HG03460 (cell line): ENCODE results near the gene EML6.
A peak's percentile ranks its signal among the peaks of the same experiment; 100 is the strongest.

ENCODE experiments used
- ATAC-seq: cut with Tn5 transposase; IDR thresholded peaks from one replicate; pipeline ENCODE4 v1.9.1; 2021; ENCODE audit not compliant: unreplicated experiment

The EML6 gene

DNA sequence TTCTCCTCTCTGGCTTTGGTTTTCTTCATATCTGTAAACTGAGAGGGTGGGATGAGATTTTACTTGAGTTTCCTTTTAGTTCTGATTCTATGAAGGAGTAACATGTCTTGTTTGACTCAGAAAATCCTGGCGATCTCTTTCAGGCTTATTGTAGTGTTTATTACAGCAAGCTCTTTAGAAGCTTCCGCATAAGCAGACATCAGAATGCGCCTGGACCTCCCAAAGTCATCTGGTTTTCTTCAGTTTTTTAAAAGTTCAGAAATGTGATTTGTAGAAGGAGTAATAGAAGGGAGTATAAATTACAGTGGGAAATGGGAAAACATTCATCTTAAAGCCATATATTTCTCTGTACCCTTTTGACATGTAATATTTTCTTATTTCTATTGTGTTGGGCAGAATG is 68.4 kb downstream of the EML6 start:
- ATAC-seq = no peak

DNA sequence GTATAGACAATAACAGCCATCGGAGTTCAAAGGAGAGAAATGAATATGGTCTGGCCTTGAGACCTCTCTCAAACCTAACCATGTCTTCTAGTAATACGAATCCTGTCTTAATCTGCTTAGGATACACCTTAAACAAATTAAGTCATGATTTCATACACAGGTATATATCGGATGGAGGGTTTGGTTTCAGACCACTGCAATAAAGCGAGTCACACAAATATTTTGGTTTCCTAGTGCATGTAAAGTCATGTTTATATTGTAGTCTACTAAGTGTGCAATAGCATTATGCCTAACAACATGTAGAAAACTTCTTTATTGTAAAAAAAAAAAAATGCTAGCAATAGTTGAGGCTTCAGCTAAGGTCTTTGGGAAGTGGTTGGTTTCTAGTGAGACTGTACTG is 73.8 kb downstream of the EML6 start:
- ATAC-seq = no peak

DNA sequence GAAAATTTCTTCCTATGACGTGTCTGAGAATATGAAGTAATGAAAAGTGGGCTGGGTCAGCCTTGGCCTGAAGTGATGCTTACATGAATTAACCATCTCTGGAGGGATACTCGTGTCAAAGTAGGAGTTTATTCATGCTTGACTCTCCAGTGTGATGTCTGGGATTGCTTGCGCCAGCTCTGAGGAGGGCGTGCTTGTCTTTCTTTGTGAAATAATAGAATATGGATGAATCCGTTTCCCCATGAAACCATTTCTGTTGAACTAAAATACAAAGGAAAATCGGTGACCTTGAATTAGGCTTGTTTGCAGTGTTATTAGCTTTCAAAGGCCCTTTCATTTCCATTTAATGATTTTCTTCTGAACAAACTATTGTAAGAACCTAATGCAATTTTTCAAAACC is 77.9 kb downstream of the EML6 start:
- no peak for ATAC-seq

DNA sequence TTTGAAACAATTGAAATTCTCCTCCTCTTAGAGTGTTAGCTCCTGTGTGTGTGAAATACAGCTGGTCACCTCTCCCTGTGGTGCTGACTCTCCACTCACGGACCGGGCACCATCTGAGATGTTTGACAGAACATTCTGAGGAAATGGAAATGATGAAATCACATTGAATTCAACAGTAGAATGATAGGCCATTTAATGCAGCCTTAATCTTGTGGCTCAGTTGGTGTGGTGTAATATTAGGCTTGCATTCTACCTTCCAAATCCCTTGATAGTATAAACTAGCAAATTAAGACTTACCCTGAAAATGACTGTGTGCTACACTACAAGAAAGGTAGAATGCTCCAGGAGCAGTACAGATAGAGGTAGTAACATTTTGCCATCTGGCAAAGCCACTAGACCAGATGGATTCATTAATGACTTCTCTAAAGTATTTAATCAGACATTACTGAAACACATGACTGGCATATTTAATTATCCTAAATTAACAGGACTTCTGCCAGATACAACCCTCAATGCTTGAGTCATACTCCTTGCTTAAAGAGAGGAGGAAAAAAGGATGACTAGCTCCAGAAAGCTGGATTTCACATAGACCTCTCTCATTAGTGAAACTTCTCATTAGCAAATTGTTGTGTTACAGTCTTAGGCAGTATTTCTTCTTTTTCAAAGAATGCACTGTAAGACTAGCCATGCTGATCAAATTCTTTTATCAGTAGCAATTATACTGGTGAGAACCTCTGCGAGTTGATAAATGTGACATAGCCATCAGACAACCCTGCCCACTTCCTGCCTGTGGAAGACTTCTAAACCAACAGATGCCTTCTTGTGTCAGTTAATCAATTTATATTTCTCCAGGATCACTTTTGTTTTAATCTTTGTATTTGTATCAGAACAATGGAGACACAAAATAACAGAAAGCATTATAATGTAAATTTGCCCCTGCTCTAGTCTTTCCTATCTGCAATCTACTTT is 80.6 kb downstream of the EML6 start:
- no peak for ATAC-seq

DNA sequence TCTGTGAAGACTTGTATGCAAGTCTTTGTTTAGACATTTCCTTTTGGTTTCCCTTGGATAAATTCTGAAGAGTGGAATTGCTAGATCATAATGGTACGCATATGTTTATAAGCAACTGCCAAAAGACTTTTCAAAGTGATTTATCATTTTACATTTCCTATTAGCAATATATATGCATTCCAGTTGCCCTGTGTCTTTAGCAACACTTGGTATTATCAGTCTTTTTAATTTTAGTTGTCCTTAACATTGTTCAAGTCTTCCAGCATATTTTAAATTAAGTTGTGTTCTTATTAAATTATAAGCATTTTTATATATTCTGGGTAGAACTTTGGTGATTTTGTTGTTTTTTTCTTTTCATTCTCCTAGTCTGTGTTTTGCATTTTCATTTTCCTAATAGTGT is 81.8 kb downstream of the EML6 start:
- ATAC-seq = no peak

DNA sequence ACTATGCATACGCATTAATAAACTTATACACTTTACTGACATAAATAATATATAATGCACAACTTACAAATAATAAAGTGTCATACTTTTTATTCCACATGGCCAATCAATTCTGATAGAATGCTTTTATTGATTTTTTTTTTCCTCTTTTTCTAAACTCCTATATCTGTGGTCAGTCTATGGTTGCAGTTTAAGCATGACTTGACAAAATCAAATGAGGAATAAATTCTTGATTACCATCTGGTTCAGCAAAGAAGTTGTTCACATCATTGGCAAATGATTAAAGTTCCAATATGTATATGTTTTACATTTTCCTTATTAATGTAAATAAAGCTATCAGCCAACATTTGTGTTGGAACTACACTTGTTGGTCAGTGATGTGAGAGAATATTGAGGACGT is 83.5 kb downstream of the EML6 start:
- ATAC-seq = no peak

DNA sequence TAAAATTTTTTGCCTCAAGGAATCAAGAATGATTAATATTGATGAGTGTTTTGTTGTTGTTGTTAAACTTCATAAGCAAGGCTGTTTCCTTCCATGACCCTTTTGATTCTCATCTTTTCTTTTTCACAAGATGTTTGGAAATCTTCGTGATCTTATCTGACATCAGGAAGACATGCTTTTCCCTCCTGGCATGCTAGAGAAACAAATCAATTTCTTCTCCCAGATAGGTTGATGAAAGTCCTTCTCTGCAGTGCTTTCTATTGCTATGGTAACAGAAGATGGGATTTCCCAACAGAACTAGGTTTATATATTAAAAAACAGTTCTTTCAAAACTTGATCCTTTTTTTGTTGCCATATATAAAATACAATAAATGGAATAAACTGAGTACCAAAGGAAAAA is 85.2 kb downstream of the EML6 start:
- ATAC-seq = no peak

DNA sequence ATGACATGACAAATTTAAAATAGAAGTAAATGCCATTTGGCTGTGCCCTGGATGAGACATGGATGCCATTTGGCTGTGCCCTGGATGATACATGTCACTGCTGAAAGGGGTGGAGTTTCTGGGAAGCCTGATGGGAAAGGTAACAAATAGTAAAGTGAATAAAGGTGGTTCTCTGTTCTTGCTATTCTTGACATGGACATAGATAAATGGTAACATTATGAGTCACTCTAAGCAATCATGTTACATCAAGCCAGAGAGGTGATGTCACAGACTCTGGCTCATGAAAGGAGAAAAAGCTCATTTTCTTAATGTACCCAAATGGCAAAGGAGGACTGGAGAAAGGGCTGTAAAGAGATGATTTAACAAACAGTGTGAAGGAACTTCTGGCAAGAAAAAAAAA is 86.4 kb downstream of the EML6 start:
- no peak for ATAC-seq

DNA sequence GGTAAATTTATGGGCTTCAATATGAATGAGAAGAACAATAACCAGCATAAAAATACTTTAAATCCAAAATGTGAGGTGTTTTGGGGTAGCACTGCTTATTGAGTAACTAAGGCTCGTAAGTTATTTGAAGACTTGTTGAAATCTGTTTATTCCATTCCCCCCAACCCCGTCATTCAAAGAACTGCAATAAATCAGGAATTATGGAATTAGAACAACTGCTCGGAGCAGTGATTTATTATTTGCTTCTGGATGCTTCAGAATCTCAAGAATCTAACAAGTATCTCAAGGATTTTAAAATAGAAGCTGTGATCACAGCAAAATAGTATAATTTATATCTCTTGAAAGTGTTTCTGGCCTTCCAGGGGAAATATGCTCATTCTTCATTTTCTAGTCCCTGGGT is 86.8 kb downstream of the EML6 start:
- no peak for ATAC-seq

DNA sequence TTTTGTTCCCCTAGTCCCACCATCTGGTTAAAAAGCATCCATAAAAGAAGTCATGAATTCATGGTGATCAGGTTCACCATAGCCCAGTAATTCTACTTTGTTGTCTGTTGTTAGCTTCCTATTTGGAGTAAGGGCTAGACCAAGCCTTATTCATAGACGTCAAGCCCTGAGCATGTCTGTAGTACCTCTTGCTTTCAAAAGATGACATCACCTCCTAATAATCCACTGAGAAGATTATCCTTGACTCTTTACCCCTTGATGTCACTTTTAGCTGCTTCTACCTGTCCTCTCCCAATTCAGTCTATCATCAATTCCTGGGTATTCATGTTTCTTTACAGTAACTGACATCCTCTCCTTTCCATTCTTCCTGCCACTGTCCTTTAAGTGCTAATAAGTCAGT is 90.1 kb downstream of the EML6 start:
- no peak for ATAC-seq

DNA sequence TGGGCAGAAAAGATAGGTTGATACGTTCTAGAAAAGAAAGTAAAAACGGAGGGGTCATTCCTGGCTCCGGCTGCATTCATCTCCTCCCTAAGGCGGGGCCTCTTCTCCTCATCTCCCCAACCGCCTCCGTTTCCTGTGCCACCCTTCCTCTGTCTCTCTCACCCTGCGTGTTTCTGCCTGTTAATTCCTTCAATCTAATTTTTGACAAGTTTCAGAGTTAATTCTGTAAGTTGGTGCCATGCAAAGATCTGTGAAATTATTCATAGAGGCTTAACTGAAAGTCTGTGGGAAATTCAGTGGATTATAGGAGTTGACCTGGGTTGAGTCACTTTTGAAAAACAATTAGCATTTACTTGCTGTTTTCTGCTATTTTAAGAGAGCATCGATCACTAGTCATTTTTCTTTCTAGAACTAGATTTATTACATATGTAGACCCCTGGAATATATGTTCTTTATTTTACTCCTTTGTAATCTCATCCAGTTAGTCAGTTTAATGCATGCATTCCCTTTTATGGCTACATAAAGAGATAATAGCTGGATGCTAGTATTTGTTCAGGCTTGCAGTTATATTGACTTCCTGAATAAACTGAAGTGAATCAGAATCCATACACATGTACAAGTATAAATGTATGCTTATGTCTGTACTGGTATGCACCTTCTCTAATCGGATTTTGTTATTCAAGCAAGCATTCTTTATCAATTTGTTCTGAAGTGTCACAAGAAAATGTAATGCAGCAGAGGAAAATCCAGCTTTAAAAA is 91.1 kb downstream of the EML6 start:
- no peak for ATAC-seq

DNA sequence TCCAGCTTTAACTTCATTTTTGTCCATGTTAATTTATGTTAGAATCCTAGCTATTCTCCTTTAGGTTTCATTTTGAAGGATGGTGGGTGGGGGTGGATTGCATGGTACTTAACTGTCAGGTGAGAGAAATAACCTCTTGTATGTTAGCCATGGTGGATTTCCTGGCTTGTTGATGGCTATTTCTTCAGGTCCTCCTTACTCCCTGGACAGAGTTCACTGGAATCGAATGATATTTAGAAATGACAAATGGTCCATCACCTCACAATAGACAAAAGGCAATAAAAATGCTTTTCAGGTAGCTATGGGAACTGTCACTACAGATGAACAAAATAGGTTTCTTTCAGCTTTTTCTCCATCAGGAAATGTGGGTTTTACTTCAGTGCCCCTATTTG is 91.7 kb downstream of the EML6 start:
- no peak for ATAC-seq

DNA sequence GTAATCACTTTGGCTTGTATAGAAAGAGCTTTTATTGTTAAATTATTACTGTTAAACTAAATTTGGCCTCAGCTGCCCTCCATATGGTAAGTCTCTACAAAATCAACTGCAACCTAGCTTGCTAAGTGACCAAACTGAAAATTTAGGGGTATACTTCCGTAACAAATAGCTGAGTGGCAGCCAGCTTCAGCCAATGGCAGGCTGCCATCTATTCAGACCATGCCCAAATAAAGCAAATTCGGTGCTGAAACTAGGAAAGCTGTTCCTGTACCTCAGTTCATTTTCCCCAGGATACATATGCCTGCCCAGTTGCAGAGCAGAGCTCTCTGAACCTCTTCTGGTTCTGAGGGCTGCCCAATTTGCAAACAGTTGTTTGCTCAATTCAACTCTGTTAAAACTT is 94.8 kb downstream of the EML6 start:
- ATAC-seq = no peak

DNA sequence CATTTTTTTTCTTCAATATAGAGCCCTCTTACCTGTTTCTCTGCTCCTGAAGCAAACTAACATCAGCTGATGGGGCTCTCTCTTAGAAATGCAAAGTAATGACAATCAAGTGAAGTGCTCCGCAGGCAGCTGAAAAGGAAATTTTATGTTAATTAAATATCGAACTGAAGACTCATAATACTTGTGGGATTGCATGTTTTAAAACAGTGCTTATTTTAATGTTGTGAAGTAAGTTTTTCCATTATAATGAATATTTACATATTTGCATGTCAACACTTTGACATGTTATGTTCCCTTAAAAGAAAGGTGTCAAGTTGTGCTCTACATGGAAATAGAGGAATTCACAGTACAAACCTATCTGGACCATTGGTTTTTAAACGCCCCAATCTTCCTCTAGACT is 97.1 kb downstream of the EML6 start:
- ATAC-seq = no peak

DNA sequence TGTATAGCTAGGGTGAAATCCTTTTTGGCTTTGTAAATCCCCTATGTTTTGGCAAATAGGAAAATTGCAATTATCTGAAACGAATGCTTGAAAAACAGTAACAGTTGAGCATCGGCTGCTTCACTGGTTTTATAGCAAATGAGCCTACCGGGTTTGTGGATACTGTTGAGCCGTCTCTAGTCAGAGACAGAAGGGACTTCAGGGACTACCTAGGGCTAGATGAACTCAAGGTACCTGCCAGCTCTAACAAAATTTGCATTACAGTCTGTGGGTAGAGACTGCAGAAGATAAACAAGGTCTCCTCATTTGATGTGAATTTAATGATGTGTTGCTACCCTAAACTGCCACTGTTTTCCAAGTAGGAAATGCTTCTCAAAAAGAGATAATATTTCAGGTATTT is 101.1 kb downstream of the EML6 start:
- no peak for ATAC-seq

DNA sequence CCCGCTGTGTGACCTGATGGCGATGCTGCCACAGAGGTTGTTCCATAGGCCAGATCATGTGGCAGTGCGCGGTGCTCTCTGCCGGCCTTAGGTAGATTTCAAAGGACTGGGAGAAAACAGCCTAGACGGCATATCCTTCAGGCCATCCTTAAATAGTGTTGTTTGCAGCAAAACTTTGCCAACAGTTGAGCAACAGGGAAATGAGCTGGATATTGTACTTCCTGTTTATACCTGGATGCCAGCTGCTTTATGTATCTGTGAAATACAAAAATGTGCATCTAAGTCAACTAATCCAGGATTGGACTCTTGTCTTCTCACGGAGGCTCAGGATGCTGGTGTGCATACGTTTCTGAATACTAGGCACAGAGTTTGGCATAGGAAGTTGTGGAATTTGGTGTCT is 107.1 kb downstream of the EML6 start:
- no peak for ATAC-seq

DNA sequence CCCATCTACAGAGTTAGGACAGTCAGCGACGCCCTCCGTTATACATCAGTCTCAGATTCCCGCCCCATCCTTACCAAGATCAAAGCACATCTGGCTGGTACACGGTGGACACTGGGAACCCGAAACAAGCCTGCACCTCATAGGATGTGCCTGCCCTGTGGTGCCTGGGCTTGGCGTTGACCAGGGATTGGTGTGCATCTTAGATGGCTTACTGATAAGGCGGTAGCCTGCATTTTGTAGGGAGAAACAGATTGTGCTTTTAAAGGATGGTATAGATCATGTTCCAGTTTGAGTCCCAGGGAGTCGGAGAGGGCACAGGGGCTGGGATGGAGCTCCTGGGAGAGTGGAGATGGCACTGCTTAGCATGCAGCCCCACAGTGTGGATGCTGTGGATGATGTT is 108.0 kb downstream of the EML6 start:
- ATAC-seq = no peak

DNA sequence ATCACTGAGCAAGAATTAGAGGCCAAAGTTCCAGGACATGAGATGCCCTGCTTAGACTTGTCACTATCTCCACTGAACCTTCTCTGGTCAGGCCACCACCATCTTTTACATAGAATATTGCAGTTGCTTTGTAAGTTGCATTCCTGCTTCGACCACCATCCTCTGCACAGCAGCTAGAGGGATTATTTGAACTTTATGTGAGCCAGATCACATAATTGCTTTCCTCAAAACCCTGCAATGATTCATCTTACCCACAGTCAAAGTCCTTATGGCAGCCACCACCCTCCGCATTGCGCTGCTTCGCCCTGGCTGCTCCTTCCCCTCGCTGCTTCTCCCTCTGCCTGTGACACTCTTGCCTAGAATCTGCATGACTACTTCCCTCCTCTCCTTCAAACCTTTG is 111.3 kb downstream of the EML6 start:
- ATAC-seq = no peak

DNA sequence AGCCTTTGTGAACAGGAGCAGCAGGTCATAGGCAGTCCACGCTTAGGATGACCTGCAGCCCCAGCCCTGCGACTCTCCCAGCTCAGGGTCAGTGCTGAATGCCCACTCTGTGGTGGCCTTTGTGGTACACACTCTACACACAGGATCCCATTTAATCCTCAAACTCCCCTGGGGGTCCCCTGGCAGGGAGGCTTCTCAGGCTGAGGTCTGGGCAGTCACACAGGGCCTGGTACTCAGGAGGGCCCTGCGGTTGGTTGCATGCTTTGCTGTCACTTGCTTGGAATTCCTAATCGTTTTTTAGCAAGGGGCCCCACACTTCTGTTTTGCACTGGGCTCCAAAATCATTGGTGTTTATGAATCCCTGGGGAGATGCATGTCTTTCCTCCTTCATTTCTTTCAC is 113.0 kb downstream of the EML6 start:
- ATAC-seq = no peak

DNA sequence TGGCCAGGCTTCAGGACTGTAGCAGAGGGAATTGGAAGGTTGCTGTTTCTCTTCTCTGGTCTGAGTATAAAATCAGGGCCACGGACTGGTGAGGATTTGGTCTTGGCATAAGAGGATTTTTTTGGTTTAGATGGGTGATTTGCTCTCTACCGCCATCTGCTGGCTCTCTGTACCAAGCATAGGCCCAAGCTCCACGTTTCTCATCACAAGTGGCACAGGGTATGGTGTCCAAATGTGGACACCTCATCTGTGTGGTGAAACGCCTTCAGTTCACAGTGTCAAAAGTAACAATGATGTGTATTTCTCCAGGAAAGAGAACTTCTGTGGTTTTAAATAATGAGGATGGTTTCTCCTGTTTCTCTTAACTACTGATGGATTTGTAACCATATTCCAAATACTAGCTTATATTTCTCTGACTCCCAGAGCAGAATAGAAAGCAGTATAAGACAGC is 115.1 kb downstream of the EML6 start:
- peak; percentile 80 for ATAC-seq

DNA sequence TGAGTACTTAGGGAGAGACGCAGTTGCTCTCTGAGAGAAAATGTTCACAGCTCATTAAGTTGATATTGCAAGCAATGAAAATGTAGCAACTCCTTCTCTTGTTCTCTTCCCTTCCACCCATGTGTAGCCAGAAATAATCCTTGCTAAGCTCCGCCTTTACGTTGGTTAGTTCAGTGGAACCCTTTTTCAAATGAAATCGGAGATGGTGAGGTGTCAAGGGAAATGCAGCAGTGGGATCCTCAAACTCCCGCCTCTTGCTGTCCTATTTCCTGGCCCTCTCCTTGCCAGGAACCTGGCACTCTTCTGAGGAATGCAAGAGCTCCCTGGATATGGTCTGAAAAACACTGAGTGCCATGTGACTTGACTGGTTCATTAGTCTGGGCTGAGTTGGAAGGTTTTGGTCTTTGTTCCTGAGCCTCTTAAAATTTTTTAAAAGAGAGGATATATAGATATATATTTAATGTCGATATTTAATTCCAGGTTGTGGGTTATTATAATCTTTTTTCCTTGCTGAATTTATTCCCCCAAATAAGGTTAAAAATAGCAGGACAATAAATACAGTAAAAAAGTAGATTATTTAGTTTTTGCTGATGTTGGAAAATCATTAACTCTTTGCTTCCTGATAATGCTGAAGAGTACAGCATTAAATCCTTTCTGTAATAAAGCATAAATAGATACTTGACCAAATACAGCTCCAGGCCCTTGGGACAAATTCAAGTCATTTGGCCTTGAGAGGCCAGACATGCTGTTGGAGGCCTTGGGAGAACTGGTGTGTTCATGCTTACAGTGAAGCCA is 116.2 kb downstream of the EML6 start:
- ATAC-seq = no peak
